WTC11 (cell line): ENCODE results near the gene ATP7A. TPM values are rescaled to one million over a fixed set of nuclear protein-coding genes. Genes with fewer than 3 reads are reported as not detected.
A peak's percentile ranks its signal among the peaks of the same experiment; 100 is the strongest.

Source experiments
- ATAC-seq: fragments of 200-7000 bp; cut with Tn5 transposase; 2 replicates; pipeline ENCODE4 v1.10.0; 2021; ENCODE audit warnings: mild to moderate bottlenecking, moderate library complexity
- CTCF ChIA-PET: fragments of 300-600 bp; sonication (Branson Sonifier 250); formaldehyde crosslinking; loops from one replicate; lab custom pipeline; 2021; ENCODE audit warnings: antibody characterized with exemption; lab: Charles Lee
- POLR2A ChIA-PET: fragments of 350-600 bp; sonication (Branson Sonifier 250); formaldehyde crosslinking; loops from one replicate; lab custom pipeline; 2021; ENCODE audit warnings: antibody characterized with exemption; lab: Charles Lee
- DNase-seq: peaks from one replicate; pipeline ENCODE4 v3.0.0; 2021; ENCODE audit warnings: low spot score
- H3K27ac Mint-ChIP-seq: 2 replicates; pipeline ENCODE4 v1.8.0; 2021; ENCODE audit warnings: mixed read lengths
- H3K27me3 Mint-ChIP-seq: 2 replicates; pipeline ENCODE4 v1.8.0; 2021; ENCODE audit warnings: low read depth, mild to moderate bottlenecking, moderate library complexity, mixed read lengths
- H3K36me3 Mint-ChIP-seq: 2 replicates; pipeline ENCODE4 v1.8.0; 2021; ENCODE audit warnings: mixed read lengths
- H3K4me1 Mint-ChIP-seq: 2 replicates; pipeline ENCODE4 v1.8.0; 2022; ENCODE audit warnings: mixed read lengths
- H3K4me3 Mint-ChIP-seq: 2 replicates; pipeline ENCODE4 v1.8.0; 2021; ENCODE audit warnings: mild to moderate bottlenecking, moderate library complexity, mixed read lengths
- H3K9me3 Mint-ChIP-seq: 2 replicates; pipeline ENCODE4 v1.8.0; 2021; ENCODE audit warnings: mixed read lengths
- ESRRA ChIP-seq: sonication (generic); formaldehyde crosslinking; IDR thresholded peaks from 2 replicates; pipeline ENCODE4 v1.8.1; 2022; ENCODE audit warnings: mild to moderate bottlenecking, missing genetic modification reagents, borderline replicate concordance
- GRHL2 ChIP-seq: fragments of 250-450 bp; sonication (Bioruptor Pico); IDR thresholded peaks from 2 replicates; pipeline ENCODE4 v1.8.0; 2022; ENCODE audit warnings: mild to moderate bottlenecking, moderate library complexity; ENCODE audit not compliant: insufficient replicate concordance, severe bottlenecking
- HMGA2 ChIP-seq: fragments of 250-450 bp; sonication (Bioruptor Pico); IDR thresholded peaks from 2 replicates; pipeline ENCODE4 v1.4.0; 2021; ENCODE audit warnings: mild to moderate bottlenecking, moderate library complexity
- NFYB ChIP-seq: sonication (generic); formaldehyde crosslinking; conservative IDR thresholded peaks from 2 replicates; pipeline ENCODE4 v1.8.0; 2022; ENCODE audit warnings: low read depth, missing genetic modification reagents
- ZNF121 ChIP-seq: sonication (generic); formaldehyde crosslinking; IDR thresholded peaks from 2 replicates; pipeline ENCODE4 v1.8.0; 2023; ENCODE audit warnings: missing genetic modification reagents
- ZNF138 ChIP-seq: sonication (generic); formaldehyde crosslinking; conservative IDR thresholded peaks from 2 replicates; pipeline ENCODE4 v1.8.1; 2022; ENCODE audit warnings: mild to moderate bottlenecking, moderate library complexity, missing genetic modification reagents
- ZNF671 ChIP-seq: fragments of 250-450 bp; sonication (Bioruptor Pico); IDR thresholded peaks from 2 replicates; pipeline ENCODE4 v1.8.0; 2021; ENCODE audit warnings: mild to moderate bottlenecking
- total RNA-seq: library from RNA; stranded (reverse); gene quantifications from 3 replicates; pipeline ENCODE4 v1.2.3, GENCODE V29; 2021
- TF ChIP-seq, protein P1 (sequence below): sonication (generic); formaldehyde crosslinking; IDR thresholded peaks from 2 replicates; pipeline ENCODE4 v1.8.1; 2022; ENCODE audit warnings: low read depth, missing genetic modification reagents, borderline replicate concordance
- TF ChIP-seq, protein P2 (sequence below): fragments of 200-600 bp; IDR thresholded peaks from 2 replicates; pipeline ENCODE4 v1.8.0; 2022; ENCODE audit warnings: antibody characterized with exemption
- TF ChIP-seq, protein P3 (sequence below): sonication (generic); formaldehyde crosslinking; IDR thresholded peaks from 2 replicates; pipeline ENCODE4 v1.8.0; 2022; ENCODE audit warnings: mild to moderate bottlenecking, missing genetic modification reagents
- TF ChIP-seq, protein P4 (sequence below): fragments of 250-450 bp; sonication (Bioruptor Pico); IDR thresholded peaks from 2 replicates; pipeline ENCODE4 v1.9.0; 2021; ENCODE audit warnings: mild to moderate bottlenecking, borderline replicate concordance
- TF ChIP-seq, protein P5 (sequence below): sonication (generic); formaldehyde crosslinking; IDR thresholded peaks from 2 replicates; pipeline ENCODE4 v1.8.1; 2023; ENCODE audit warnings: mild to moderate bottlenecking, missing genetic modification reagents, moderate library complexity
- TF ChIP-seq, protein P6 (sequence below): sonication (generic); formaldehyde crosslinking; IDR thresholded peaks from 2 replicates; pipeline ENCODE4 v1.8.0; 2022; ENCODE audit warnings: missing genetic modification reagents

Gene ATP7A
- total RNA-seq, 1 experiment from 2014 or later: 2.8 TPM

DNA sequence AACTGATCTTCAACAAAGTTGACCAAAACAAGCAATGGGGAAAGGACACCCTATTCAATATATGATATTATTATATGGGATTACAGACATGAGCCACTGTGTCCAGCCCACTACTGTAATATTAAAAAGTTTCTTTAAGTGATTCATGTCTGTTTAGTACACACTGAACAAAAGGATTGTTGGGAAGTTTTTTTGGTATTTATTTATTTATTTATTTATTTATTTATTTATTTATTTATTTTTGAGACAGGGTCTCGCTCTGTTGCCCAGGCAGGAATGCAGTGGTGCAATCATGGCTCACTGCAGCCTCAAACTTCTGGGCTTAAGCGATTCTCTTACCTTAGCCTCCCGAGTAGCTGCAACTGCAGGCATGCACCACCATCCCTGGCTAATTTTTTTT lies 117.3 kb downstream of the ATP7A start:
- TF ChIP-seq NFYB (CRISPR knock-in tag) (no peak), HMGA2 (CRISPR knock-in tag) (no peak), GRHL2 (no peak), ZNF671 (no peak), ESRRA (CRISPR knock-in tag) (no peak), ZNF138 (CRISPR knock-in tag) (no peak)
- TF ChIP-seq, protein P1, sequence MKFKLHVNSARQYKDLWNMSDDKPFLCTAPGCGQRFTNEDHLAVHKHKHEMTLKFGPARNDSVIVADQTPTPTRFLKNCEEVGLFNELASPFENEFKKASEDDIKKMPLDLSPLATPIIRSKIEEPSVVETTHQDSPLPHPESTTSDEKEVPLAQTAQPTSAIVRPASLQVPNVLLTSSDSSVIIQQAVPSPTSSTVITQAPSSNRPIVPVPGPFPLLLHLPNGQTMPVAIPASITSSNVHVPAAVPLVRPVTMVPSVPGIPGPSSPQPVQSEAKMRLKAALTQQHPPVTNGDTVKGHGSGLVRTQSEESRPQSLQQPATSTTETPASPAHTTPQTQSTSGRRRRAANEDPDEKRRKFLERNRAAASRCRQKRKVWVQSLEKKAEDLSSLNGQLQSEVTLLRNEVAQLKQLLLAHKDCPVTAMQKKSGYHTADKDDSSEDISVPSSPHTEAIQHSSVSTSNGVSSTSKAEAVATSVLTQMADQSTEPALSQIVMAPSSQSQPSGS: no peak
- TF ChIP-seq, protein P2, sequence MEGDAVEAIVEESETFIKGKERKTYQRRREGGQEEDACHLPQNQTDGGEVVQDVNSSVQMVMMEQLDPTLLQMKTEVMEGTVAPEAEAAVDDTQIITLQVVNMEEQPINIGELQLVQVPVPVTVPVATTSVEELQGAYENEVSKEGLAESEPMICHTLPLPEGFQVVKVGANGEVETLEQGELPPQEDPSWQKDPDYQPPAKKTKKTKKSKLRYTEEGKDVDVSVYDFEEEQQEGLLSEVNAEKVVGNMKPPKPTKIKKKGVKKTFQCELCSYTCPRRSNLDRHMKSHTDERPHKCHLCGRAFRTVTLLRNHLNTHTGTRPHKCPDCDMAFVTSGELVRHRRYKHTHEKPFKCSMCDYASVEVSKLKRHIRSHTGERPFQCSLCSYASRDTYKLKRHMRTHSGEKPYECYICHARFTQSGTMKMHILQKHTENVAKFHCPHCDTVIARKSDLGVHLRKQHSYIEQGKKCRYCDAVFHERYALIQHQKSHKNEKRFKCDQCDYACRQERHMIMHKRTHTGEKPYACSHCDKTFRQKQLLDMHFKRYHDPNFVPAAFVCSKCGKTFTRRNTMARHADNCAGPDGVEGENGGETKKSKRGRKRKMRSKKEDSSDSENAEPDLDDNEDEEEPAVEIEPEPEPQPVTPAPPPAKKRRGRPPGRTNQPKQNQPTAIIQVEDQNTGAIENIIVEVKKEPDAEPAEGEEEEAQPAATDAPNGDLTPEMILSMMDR: no peak
- TF ChIP-seq, protein P3, sequence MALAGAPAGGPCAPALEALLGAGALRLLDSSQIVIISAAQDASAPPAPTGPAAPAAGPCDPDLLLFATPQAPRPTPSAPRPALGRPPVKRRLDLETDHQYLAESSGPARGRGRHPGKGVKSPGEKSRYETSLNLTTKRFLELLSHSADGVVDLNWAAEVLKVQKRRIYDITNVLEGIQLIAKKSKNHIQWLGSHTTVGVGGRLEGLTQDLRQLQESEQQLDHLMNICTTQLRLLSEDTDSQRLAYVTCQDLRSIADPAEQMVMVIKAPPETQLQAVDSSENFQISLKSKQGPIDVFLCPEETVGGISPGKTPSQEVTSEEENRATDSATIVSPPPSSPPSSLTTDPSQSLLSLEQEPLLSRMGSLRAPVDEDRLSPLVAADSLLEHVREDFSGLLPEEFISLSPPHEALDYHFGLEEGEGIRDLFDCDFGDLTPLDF (CRISPR knock-in tag): no peak
- TF ChIP-seq, protein P4, sequence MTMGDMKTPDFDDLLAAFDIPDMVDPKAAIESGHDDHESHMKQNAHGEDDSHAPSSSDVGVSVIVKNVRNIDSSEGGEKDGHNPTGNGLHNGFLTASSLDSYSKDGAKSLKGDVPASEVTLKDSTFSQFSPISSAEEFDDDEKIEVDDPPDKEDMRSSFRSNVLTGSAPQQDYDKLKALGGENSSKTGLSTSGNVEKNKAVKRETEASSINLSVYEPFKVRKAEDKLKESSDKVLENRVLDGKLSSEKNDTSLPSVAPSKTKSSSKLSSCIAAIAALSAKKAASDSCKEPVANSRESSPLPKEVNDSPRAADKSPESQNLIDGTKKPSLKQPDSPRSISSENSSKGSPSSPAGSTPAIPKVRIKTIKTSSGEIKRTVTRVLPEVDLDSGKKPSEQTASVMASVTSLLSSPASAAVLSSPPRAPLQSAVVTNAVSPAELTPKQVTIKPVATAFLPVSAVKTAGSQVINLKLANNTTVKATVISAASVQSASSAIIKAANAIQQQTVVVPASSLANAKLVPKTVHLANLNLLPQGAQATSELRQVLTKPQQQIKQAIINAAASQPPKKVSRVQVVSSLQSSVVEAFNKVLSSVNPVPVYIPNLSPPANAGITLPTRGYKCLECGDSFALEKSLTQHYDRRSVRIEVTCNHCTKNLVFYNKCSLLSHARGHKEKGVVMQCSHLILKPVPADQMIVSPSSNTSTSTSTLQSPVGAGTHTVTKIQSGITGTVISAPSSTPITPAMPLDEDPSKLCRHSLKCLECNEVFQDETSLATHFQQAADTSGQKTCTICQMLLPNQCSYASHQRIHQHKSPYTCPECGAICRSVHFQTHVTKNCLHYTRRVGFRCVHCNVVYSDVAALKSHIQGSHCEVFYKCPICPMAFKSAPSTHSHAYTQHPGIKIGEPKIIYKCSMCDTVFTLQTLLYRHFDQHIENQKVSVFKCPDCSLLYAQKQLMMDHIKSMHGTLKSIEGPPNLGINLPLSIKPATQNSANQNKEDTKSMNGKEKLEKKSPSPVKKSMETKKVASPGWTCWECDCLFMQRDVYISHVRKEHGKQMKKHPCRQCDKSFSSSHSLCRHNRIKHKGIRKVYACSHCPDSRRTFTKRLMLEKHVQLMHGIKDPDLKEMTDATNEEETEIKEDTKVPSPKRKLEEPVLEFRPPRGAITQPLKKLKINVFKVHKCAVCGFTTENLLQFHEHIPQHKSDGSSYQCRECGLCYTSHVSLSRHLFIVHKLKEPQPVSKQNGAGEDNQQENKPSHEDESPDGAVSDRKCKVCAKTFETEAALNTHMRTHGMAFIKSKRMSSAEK: no peak
- TF ChIP-seq, protein P5, sequence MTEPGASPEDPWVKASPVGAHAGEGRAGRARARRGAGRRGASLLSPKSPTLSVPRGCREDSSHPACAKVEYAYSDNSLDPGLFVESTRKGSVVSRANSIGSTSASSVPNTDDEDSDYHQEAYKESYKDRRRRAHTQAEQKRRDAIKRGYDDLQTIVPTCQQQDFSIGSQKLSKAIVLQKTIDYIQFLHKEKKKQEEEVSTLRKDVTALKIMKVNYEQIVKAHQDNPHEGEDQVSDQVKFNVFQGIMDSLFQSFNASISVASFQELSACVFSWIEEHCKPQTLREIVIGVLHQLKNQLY (CRISPR knock-in tag): no peak
- Mint-ChIP-seq H3K27ac (no peak overlapping the region), H3K4me1 (peaks cover 2% of the 10 kb centered on the region; the same call in 1 of the 2 replicates), H3K27me3 (no peaks in the 10 kb centered on the region), H3K36me3 (no peaks in the 10 kb centered on the region), H3K9me3 (no peaks in the 10 kb centered on the region), H3K4me3 (no peak overlapping the region)
- ChIA-PET CTCF (no interaction called here), POLR2A (no interaction called here)
- DNase-seq (no peak), ATAC-seq (no peak)

DNA sequence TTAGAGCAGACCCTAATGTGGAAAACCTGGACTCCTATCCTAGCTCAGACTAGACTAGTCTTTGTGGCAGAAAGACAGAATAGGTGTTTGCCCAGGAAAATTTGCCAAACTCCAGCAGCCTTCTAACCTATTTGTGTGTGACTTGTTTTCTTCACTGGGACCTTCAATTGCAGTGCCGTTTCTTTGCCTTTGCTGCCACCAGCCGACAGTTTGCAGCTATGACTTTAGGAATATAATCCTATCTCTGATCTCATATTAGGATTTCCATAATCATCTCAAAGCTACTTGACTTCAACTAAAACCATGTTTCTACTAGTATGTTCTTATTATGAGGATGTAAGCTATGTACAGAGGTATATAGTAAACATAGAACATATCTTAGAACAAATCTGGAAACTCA lies 119.2 kb downstream of the ATP7A start:
- H3K4me1 Mint-ChIP-seq: no peaks in the 10 kb centered on the region

More for the DNA sequence above, 119.2 kb downstream of the ATP7A start:
- H3K4me3 Mint-ChIP-seq: no peak overlapping the region
- peak; percentile 20 for DNase-seq
- TF ChIP-seq, protein P6, sequence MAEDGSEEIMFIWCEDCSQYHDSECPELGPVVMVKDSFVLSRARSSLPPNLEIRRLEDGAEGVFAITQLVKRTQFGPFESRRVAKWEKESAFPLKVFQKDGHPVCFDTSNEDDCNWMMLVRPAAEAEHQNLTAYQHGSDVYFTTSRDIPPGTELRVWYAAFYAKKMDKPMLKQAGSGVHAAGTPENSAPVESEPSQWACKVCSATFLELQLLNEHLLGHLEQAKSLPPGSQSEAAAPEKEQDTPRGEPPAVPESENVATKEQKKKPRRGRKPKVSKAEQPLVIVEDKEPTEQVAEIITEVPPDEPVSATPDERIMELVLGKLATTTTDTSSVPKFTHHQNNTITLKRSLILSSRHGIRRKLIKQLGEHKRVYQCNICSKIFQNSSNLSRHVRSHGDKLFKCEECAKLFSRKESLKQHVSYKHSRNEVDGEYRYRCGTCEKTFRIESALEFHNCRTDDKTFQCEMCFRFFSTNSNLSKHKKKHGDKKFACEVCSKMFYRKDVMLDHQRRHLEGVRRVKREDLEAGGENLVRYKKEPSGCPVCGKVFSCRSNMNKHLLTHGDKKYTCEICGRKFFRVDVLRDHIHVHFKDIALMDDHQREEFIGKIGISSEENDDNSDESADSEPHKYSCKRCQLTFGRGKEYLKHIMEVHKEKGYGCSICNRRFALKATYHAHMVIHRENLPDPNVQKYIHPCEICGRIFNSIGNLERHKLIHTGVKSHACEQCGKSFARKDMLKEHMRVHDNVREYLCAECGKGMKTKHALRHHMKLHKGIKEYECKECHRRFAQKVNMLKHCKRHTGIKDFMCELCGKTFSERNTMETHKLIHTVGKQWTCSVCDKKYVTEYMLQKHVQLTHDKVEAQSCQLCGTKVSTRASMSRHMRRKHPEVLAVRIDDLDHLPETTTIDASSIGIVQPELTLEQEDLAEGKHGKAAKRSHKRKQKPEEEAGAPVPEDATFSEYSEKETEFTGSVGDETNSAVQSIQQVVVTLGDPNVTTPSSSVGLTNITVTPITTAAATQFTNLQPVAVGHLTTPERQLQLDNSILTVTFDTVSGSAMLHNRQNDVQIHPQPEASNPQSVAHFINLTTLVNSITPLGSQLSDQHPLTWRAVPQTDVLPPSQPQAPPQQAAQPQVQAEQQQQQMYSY (CRISPR knock-in tag): no peak
- no peak for TF ChIP-seq ZNF121 (CRISPR knock-in tag)
- no peaks in the 10 kb centered on the region for H3K27me3 Mint-ChIP-seq
- no peak overlapping the region for H3K27ac Mint-ChIP-seq
- ChIA-PET CTCF (interaction anchor here (0.7 to 1.8 kb wide), 6 partner anchors 63 to 1491 kb away, joined by 3 to 9 read pairs (median 4); partner anchors contain the start of genes ATP7A and COX7B), POLR2A (no interaction called here)
- ATAC-seq: peak; percentile 39
- no peaks in the 10 kb centered on the region for H3K9me3 Mint-ChIP-seq
- no peaks in the 10 kb centered on the region for H3K36me3 Mint-ChIP-seq
